ENCODE measurements around the gene CACNB3. TPM values are rescaled to one million over a fixed set of nuclear protein-coding genes. Genes with fewer than 3 reads are reported as not detected.

The CACNB3 gene
- total and polyA plus RNA-seq, 2 of the 8 experiments (the other 6 are each of a cell fraction or from before 2014, with no cell fraction given) = 12.5 to 16.0 TPM

GRCh38 chr12:48780381-48781025 is 37.8 kb upstream of the CACNB3 start:
- ChIA-PET CTCF (ENCODE audit: partially characterized antibody) (interaction anchor here (0.9 to 4.1 kb wide), 9 partner anchors 9 to 35 kb away, joined by 3 to 24 read pairs (median 6); partner anchors contain the start of gene ADCY6), POLR2A (ENCODE audit: partially characterized antibody) (interaction anchor here (1.0 to 3.0 kb wide), 4 partner anchors 9 to 85 kb away, joined by 3 to 12 read pairs (median 3); partner anchors contain the start of genes ADCY6 and RND1)
- Histone ChIP-seq H4K20me1 (replicated peaks in 1 of 2; ENCODE audit: control insufficient read depth in 1 of 2, insufficient read depth in 2 of 2, low read length in 2 of 2) (peaks cover 0 to 7% of the 10 kb centered on the region in 2 experiments), H3K4me1 (replicated peaks in 1 of 4; ENCODE audit: control insufficient read depth in 3 of 4, insufficient read depth in 4 of 4, low read length in 3 of 4) (peaks cover 0 to 14% (median 11%) of the 10 kb centered on the region in 4 experiments; a peak in 6 of 7 replicates), H4K5ac (ENCODE audit: insufficient read length, low read depth, low read length) (no peak overlapping the region), H2BK15ac (ENCODE audit: low read length) (no peak overlapping the region), H3K79me1 (ENCODE audit: low read depth, low read length) (peaks cover 6% of the 10 kb centered on the region), H2BK12ac (ENCODE audit: low read depth, low read length) (no peak overlapping the region), H3K9ac (replicated peaks in 1 of 4; ENCODE audit: extremely low read depth in 1 of 4, low read depth in 3 of 4, low read length in 3 of 4) (no peak overlapping the region), H3K27me3 (replicated peaks in 1 of 4; ENCODE audit: control insufficient read depth in 3 of 4, extremely low read depth in 1 of 4, insufficient read depth in 3 of 4, low read length in 3 of 4) (no peaks in the 10 kb centered on the region), H2BK120ac (replicated peaks; ENCODE audit: low read depth, low read length) (no peak overlapping the region), H3K36me3 (ENCODE audit: control insufficient read depth in 2 of 4, insufficient read depth in 4 of 4, low read length in 3 of 4) (peaks cover 0 to 8% (median 5%) of the 10 kb centered on the region in 4 experiments; a peak in 6 of 8 replicates), H4K91ac (replicated peaks; ENCODE audit: insufficient read length, low read length) (no peak overlapping the region), H2AK5ac (ENCODE audit: low read depth, low read length) (no peak overlapping the region), H2AFZ (ENCODE audit: low read length) (no peak overlapping the region), H3K4me3 (ENCODE audit: extremely low read depth in 1 of 4, insufficient read depth in 2 of 4, low read depth in 3 of 4, low read length in 4 of 4) (no peak overlapping the region), H3K56ac (replicated peaks; ENCODE audit: insufficient read length, low read depth, low read length) (no peak overlapping the region), H3K27ac (ENCODE audit: low read depth, low read length) (no peak overlapping the region), H3K14ac (ENCODE audit: insufficient read length) (no peak overlapping the region), H4K8ac (ENCODE audit: extremely low read depth, insufficient read depth, low read length) (no peak overlapping the region), H2BK20ac (ENCODE audit: low read length) (no peak overlapping the region), H3K9me3 (ENCODE audit: insufficient read depth in 2 of 2, low read depth in 1 of 2, low read length in 1 of 2) (no peaks in the 10 kb centered on the region), H3K23ac (ENCODE audit: insufficient read length) (no peak overlapping the region), H3K4ac (replicated peaks; ENCODE audit: insufficient read length, low read depth, low read length) (no peak overlapping the region), H3K18ac (ENCODE audit: extremely low read depth, low read length) (no peak overlapping the region), H2BK5ac (ENCODE audit: low read depth, low read length) (no peak overlapping the region), H3K79me2 (ENCODE audit: control insufficient read depth in 1 of 2, insufficient read depth in 2 of 2, low read length in 2 of 2) (no peaks in the 10 kb centered on the region), H3K23me2 (ENCODE audit: low read depth, low read length) (no peaks in the 10 kb centered on the region), H3K4me2 (ENCODE audit: insufficient read depth in 1 of 2, low read depth in 2 of 2, low read length in 2 of 2) (no peak overlapping the region)
- WGBS, 2 experiments (ENCODE audit: extremely low coverage in 1 of 2, insufficient coverage in 1 of 2, insufficient read length in 1 of 2, insufficient replicate concordance in 2 of 2, low coverage in 1 of 2, low lambda C conversion rate in 2 of 2, missing lambda C conversion rate in 1 of 2) = 88% methylated on average over 11 of the region's 11 CpGs; no CpG with 5 or more reads in 1 of the 2 experiments
- DNase-seq (ENCODE audit: low read depth in 1 of 2, low spot score in 2 of 2) = no peak
- FAIRE-seq = no peak
- TF ChIP-seq ATF2 (IDR thresholded peaks at IDR 0.05; ENCODE audit: low read length) (no peak), HDAC6 (IDR thresholded peaks at IDR 0.05; ENCODE audit: low read depth, low read length) (no peak), ATF3 (IDR thresholded peaks at IDR 0.05; ENCODE audit: insufficient read depth, low read depth, low read length) (no peak), BRCA1 (IDR thresholded peaks at IDR 0.05; ENCODE audit: low read depth, low read length) (no peak), SIRT6 (IDR thresholded peaks at IDR 0.05; ENCODE audit: low read length) (no peak), HDAC2 (IDR thresholded peaks at IDR 0.05; ENCODE audit: borderline replicate concordance in 1 of 2, low read depth in 2 of 2, low read length in 2 of 2) (no peak), CBX5 (IDR thresholded peaks at IDR 0.05; ENCODE audit: low read depth, low read length) (no peak), TCF12 (IDR thresholded peaks at IDR 0.05; ENCODE audit: low read depth, low read length) (no peak), SAP30 (IDR thresholded peaks at IDR 0.05; ENCODE audit: insufficient read depth, insufficient replicate concordance, low read length) (no peak), CHD1 (IDR thresholded peaks at IDR 0.05; ENCODE audit: low read depth, low read length) (no peak)

Measured in H1 (cell line).